GM21381 (cell line): ENCODE measurements around the gene ATP6V0B.
A peak's percentile ranks its signal among the peaks of the same experiment; 100 is the strongest.

ENCODE experiments used
- ATAC-seq: cut with Tn5 transposase; IDR thresholded peaks from one replicate; pipeline ENCODE4 v1.9.1; 2021; ENCODE audit warnings: mild to moderate bottlenecking, moderate library complexity; ENCODE audit not compliant: unreplicated experiment

Gene ATP6V0B

GRCh38 chr1:43974443-43975248, at the start of gene ATP6V0B:
Gene ATP6V0B (plus strand): TSS chr1:43974960. CDS start chr1:43975041, 81 bp downstream.
- ATAC-seq = peak; percentile 60

- ATAC-seq = no peak
These were observed 48.9 kb upstream of the ATP6V0B start for GRCh38 chr1:43925846-43926245.

DNA sequence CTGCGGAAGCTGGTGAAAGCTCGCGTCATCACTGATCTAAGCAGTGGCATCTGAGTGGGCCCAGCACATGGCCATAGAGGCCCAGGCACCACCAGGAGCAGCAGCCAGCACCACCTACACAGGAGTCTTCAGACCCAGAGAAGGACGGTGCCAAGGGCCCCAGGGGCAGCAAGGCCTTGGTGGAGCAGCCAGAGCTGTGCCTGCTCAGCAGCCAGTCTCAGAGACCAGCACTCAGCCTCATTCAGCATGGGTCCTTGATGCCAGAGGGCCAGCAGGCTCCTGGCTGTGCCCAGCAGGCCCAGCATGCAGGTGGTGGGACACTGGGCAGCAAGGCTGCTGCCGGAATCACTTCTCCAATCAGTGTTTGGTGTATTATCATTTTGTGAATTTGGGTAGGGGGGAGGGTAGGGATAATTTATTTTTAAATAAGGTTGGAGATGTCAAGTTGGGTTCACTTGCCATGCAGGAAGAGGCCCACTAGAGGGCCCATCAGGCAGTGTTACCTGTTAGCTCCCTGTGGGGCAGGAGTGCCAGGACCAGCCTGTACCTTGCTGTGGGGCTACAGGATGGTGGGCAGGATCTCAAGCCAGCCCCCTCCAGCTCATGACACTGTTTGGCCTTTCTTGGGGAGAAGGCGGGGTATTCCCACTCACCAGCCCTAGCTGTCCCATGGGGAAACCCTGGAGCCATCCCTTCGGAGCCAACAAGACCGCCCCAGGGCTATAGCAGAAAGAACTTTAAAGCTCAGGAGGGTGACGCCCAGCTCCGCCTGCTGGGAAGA, 44.4 kb upstream of the ATP6V0B start:
- no peak for ATAC-seq

DNA sequence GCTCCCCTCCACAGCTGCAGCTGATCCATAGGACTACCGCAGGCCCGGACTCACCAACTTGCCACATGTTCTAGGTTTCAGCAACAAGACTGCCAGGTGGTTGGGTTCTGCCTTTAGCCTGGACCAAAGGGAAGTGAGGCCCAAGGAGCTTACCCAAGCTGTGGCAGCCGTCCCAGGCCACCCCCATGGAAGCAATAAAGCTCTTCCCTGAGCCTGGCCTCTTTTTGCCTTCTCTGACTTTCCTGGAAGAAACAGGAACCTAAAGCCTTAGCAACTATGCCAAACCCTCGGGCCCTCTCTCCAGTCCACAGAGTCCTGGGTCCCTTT, 43.8 kb upstream of the ATP6V0B start:
- no peak for ATAC-seq

DNA sequence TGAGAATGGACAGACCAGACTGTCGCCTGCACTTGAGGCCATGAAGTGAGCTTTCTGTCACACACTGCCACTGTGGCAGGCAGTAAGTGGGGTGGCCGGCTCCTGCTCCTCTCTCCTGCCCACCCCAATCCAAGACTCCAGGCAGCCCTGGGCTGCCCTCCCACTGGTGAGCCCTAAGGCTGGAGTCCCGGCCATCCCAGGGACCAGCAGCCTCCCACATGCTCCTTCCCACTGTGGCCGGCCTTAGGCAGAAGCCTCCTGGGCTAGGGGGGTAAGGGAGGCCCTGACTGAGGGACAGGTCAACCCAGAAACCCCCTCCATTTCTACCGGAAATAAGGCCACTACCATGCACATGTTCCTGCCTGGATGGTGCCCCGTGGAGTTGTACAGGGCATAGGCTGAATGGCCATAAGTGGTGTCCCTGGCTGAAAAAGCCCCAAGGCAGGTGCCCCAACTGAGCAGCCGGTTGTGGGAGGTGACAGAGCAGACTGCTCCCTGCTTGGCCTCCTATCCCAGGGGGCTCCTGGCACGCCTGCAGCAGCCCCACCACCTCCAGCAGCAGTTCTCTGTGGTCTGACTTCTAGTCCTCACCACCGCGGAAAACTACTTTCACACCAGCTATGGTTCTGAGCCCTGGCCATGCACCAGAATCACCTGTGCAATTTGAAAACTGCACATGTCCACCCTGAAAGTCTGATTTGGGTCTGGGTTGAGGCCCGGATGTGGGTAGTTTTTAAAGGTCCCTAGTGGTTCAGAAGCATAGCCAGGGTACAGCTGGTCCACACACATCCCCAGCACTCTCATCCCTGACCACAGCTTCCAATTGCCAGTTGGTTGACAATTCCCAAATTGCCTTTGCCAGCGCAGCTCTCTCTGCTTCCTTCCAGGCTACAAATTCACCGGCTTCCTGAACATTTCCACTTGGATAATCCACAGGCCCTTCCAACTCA, 42.8 kb upstream of the ATP6V0B start:
- ATAC-seq = no peak

GRCh38 chr1:43932786-43933385, 41.9 kb upstream of the ATP6V0B start:
- no peak for ATAC-seq

DNA sequence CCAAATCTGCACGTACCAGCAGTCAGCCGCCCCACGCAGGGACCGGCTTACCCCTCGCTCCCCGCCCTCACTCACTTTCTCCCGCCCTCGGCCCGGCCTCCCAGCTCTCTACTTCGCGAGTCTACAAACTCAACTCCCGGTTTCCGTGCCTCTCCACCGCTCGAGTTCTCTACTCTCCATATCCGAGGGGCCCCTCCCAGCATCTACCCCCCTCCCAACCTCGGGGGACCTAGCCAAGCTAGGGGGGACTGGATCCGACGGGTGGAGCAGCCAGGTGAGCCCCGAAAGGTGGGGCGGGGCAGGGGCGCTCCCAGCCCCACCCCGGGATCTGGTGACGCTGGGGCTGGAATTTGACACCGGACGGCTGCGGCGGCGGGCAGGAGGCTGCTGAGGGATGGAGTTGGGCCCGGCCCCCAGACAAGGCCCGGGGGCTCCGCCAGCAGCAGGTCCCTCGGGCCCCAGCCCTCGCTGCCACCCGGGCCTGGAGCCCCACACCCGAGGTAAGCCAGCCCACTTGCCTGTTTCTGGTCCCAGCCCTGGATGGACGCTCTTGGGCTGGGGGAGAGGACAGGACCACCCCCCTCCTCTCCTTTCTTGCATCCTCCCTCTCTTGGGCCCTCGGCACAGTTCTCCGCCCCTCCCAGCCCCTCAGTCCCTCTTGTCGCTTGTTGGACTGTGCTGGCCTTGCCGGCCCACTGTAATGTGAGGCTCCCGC, 41.2 kb upstream of the ATP6V0B start, which contains the start of gene ARTN:
Gene ARTN (plus strand): TSS at position 416 of the 715 bp plus-strand sequence. CDS start 1,856 bp downstream, outside the sequence.
- no peak for ATAC-seq

- no peak for ATAC-seq
These were observed 40.4 kb upstream of the ATP6V0B start for GRCh38 chr1:43934101-43934985.

DNA sequence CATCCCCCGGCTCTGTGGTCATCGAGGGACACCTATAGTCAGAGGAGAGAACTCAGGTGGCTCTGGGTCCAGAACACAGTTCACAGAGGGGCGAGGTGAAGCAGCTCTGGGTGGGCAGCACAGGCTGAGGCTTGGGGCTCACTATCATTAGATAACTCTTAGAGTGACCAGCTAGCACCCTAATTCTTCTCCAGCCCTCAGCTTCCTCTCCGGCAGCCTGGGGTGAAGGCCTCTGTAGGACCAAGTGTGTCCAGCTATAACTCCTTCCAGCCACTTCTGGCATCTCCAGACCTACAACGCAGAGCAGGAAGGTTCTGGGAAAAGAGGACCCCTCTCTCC, 39.8 kb upstream of the ATP6V0B start:
- ATAC-seq = no peak

DNA sequence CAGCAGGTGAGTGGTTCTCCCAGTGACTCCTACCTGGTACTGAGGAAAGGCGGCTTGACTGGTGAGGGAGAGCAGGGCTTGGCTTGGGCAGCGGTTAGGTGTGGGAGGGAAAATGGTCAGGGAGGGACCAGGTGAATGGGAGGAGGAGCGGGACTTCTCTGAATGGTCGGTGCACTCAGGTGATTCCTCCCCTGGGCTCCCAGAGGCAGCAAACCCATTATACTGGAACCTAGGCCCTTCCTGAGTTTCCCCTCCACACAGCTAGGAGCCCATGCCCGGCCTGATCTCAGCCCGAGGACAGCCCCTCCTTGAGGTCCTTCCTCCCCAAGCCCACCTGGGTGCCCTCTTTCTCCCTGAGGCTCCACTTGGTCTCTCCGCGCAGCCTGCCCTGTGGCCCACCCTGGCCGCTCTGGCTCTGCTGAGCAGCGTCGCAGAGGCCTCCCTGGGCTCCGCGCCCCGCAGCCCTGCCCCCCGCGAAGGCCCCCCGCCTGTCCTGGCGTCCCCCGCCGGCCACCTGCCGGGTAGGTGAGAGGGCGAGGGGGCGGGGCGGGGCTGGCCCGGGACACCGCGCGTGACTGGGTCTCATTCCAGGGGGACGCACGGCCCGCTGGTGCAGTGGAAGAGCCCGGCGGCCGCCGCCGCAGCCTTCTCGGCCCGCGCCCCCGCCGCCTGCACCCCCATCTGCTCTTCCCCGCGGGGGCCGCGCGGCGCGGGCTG, 38.9 kb upstream of the ATP6V0B start:
- ATAC-seq = no peak

GRCh38 chr1:43936431-43937151, 38.2 kb upstream of the ATP6V0B start:
- ATAC-seq = no peak

DNA sequence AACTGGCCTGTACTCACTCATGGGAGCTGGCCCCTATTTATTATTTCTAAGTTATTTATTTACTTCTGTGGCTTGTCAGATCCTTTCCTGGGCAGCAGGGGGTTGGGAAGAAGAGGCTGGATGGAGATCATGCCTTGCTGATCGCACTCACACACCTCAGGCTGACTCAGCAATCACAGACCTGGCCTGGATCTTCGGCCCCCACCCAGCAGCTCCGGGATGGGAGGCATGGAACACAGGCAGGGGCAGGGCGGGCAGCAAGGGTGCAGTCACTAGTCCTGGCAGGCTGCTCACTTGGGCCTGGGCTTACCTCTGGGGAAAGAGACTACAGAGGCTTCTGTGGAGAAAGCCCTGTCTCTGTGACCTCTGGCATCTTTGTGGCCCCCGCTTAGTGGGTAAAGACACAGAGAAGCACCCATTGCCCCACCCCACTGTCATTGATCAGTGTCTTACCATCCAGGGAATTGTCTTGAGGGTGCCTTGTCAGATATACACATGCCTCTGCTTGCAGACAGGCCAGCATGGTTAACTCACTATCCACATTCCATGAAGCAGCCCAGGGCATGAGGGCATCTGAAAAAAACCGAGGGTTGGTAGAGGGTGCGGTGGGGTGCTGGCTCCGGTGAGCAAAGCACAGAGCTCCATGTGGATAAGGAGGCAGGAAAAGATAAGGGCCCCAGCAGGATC, 37.4 kb upstream of the ATP6V0B start:
- no peak for ATAC-seq

GRCh38 chr1:43938383-43938782, 36.4 kb upstream of the ATP6V0B start:
- ATAC-seq = no peak

GRCh38 chr1:43938892-43939587, 35.7 kb upstream of the ATP6V0B start:
- ATAC-seq = no peak

DNA sequence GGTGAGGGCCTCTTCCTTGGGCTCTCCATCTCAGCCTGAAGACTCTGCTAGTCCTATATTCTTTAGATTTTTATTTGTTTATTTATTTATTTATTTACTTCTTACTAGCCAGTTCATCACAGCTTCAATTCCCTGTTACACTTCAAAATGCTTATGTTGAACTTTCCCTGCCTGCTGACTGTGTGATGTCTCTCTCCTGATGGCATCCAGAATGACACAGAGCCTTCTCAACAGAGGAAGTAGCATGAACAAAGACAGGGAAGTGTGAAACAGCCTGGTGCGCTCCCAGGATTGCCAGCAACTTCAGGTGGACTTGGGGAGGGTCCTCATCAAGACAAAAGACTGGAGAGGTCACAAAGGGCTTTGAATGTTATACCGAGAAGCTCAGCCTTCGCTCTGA, 32.3 kb upstream of the ATP6V0B start:
- no peak for ATAC-seq

GRCh38 chr1:43944860-43945259, 29.9 kb upstream of the ATP6V0B start:
- no peak for ATAC-seq
